Measurements from ENCODE around the gene AGBL1.

Gene AGBL1

GRCh38 chr15:86701611-86701963 is 621.9 kb downstream of the AGBL1 start:
- no peak for DNase-seq (ENCODE audit: low read depth, low spot score)
- no peak overlapping the region for H3K4me3 ChIP-seq (ENCODE audit: low read length)

GRCh38 chr15:86706813-86707212 is 627.1 kb downstream of the AGBL1 start:
- no peak overlapping the region for H3K4me3 ChIP-seq (ENCODE audit: low read length)
- DNase-seq (ENCODE audit: low read depth, low spot score) = no peak

DNA sequence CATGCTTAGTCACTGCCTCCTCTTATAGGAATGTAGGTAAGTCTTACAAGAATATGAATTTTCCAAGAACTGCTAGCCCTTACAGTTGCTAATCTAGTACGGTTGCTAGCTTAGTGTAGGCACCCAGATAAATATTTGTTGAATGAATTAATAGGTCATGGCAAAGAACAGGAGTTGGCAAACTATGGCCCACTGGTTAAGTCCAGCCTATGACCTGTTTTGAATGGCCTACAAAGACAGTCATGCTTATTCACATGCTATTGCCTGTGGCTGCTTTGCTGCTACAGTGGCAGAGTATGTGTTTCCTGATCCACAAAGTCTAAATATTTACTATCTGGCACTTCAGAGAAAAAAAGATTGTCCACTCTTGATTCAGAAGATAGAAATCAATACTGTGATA is 631.8 kb downstream of the AGBL1 start:
- H3K4me3 ChIP-seq (ENCODE audit: low read length) = no peak overlapping the region
- DNase-seq (ENCODE audit: low read depth, low spot score) = no peak

- no peak overlapping the region for H3K4me3 ChIP-seq (ENCODE audit: low read length)
- no peak for DNase-seq (ENCODE audit: low read depth, low spot score)
Observed at GRCh38 chr15:86714241-86714640, 634.6 kb downstream of the AGBL1 start.

- no peak for DNase-seq (ENCODE audit: low read depth, low spot score)
Observed at GRCh38 chr15:86725628-86726027, 646.0 kb downstream of the AGBL1 start.

DNA sequence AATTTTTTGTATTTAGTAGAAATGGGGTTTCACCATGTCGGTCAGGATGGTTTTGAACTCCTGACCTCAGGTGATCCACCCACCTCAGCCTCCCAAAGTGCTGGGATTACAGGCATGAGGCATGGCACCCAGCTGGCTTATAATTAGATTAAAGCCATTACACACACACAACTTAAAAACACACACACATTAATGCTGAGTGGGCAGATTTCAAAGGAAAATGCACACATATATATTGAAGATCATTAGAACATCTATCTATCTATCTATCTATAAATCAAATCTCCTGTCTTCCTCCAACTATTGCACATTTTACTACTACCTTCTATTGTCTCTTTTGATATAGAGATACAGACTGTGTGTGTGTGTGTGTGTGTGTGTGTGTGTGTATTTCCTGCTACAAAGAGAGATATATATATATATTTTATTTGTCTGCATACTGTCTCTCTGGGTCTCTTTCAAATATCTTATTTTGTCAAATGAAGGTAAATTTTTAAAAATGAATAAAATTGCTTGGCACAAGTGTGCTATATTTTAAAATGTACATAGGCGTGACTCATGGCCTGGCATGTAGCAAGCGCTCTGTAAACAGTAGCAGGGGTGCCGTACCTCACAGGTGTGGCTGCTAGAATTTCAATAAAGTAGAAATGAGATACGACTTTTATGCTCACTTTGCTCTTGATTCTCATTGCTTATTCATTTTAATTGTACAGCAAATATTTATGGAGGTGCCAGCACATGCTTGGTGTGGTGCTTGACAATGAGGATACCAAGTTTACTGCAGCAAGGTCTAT is 655.8 kb downstream of the AGBL1 start:
- DNase-seq (ENCODE audit: low read depth, low spot score) = no peak
- H3K4me3 ChIP-seq (ENCODE audit: low read length) = no peak overlapping the region

More at GRCh38 chr15:86725628-86726027, 646.0 kb downstream of the AGBL1 start:
- no peak overlapping the region for H3K4me3 ChIP-seq (ENCODE audit: low read length)

GRCh38 chr15:86741917-86742316 is 662.2 kb downstream of the AGBL1 start:
- no peak overlapping the region for H3K4me3 ChIP-seq (ENCODE audit: low read length)
- no peak for DNase-seq (ENCODE audit: low read depth, low spot score)

- DNase-seq (ENCODE audit: low read depth, low spot score) = peak; percentile 48
- H3K4me3 ChIP-seq (ENCODE audit: low read length) = no peak overlapping the region
Observed at GRCh38 chr15:86743283-86743903, 663.7 kb downstream of the AGBL1 start.

DNA sequence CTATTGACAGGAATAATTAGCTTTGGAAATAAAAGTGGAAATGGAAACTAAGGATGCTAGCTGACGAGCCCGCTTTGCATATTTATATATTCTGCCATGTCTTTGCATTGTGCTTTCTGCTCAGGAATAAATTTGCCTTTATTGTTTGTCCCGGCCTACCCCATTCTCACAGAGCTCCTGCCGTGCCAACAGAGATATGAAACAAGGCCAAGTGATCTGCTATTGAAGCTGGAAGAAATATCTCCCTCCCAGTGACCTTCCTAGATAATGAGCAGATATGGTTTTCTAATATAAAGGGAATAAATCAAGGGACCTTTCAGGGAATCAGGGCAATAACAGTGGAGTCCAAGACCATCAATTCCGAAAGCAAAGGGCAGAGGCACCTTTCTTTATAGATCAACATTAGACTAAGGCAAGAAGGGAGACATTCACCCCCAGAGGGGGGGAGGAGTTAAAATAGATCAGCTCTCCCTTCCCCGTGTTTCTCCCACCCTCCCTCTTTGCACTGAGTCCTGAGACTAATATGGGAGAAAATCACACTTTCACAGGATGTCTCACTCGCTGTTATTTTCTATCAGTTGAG is 664.6 kb downstream of the AGBL1 start:
- DNase-seq (ENCODE audit: low read depth, low spot score) = no peak
- H3K4me3 ChIP-seq (ENCODE audit: low read length) = no peak overlapping the region

DNA sequence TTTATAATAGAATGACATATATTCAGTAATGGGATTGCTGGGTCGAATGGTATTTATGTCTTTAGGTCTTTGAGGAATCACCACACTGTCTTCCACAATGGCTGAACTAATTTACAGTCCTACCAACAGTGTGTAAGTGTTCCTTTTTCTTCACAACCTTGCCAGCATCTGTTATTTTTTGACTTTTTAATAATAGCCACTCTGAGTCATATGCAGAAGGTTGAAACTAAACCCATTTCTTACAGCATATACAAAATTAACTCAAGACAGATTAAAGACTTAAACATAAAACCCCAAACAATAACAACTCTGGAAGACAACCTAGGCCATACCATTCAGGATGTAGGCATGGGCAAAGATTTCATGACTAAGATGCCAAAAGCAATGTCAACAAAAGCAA is 671.4 kb downstream of the AGBL1 start:
- DNase-seq (ENCODE audit: low read depth, low spot score) = no peak
- H3K4me3 ChIP-seq (ENCODE audit: low read length) = no peak overlapping the region

DNA sequence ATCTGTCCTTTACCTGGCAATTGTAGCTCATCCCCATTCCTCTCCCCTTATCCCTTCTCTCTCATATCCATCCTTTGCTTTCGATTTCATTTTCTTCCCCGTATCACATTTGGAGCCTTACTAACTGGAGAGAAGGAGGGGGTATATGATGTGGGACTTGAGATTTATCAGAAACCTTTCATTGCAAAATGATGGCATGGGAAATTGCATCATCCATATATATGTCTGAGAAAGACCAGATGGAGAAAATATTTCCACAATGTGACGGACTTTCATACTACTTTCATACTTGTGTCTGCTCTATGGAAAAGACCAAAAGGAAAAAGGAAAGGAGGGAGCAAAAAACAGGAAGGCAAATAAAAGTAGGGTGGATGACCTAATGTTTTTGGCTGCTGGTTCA is 675.2 kb downstream of the AGBL1 start:
- DNase-seq (ENCODE audit: low read depth, low spot score) = no peak
- no peak overlapping the region for H3K4me3 ChIP-seq (ENCODE audit: low read length)

- no peak overlapping the region for H3K4me3 ChIP-seq (ENCODE audit: low read length)
- no peak for DNase-seq (ENCODE audit: low read depth, low spot score)
Observed at GRCh38 chr15:86756688-86757087, 677.0 kb downstream of the AGBL1 start.

DNA sequence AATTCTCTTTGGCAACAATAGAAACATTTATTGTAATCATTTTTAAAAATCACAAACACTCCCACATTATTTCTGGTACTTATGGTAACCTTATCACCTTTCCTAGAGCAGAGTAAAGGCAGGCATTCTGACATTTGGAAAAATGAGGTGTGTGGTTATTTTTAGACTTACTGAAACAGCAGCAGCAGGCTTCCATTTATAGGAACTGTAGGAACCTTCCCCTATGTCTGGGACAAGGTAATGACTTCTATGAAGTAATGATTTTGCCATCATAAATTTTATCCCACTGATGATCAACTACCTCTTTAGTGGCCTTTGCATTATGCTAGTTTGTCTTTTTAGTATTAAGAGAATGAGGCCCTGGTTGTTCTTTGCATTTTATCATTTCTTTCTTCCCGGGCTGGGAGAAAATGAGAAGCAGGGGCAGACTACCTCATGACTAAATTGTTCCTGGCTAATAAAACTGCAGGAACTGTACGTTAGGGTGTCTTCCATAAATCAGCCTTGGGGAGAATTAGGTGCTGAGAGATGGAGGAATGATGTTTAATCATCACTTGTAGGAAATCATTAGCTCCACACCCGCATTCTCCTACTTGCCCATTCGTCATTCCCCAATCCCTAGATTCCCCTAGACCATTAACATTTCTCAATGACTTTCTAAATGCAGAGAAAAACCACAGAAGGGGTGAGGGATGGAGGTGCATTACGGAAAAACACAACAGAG is 680.3 kb downstream of the AGBL1 start:
- no peak for DNase-seq (ENCODE audit: low read depth, low spot score)
- no peak overlapping the region for H3K4me3 ChIP-seq (ENCODE audit: low read length)

- DNase-seq (ENCODE audit: low read depth, low spot score) = no peak
- no peak overlapping the region for H3K4me3 ChIP-seq (ENCODE audit: low read length)
Observed at GRCh38 chr15:86762874-86763273, 683.2 kb downstream of the AGBL1 start.

DNA sequence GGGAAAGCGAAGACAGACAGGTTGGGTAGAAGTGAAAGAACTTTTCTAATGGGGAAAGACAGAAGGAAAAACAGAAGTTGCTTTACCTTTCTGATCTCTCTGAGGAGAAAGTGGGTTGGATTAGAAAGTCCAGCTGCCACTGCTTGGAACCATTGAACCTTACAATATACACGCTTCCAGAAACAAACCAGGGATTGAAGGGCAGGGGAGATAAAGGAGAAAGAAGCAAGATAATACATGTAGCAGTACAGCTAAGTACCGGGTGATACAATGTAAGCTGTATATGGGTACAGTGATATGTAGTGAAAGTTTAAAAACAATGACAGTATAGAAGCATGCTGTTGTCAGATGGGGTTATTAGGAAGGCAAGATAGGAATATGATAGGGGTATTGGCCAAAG is 684.4 kb downstream of the AGBL1 start:
- no peak overlapping the region for H3K4me3 ChIP-seq (ENCODE audit: low read length)
- no peak for DNase-seq (ENCODE audit: low read depth, low spot score)

- H3K4me3 ChIP-seq (ENCODE audit: low read length) = no peak overlapping the region
- no peak for DNase-seq (ENCODE audit: low read depth, low spot score)
Observed at GRCh38 chr15:86765281-86765680, 685.6 kb downstream of the AGBL1 start.

DNA sequence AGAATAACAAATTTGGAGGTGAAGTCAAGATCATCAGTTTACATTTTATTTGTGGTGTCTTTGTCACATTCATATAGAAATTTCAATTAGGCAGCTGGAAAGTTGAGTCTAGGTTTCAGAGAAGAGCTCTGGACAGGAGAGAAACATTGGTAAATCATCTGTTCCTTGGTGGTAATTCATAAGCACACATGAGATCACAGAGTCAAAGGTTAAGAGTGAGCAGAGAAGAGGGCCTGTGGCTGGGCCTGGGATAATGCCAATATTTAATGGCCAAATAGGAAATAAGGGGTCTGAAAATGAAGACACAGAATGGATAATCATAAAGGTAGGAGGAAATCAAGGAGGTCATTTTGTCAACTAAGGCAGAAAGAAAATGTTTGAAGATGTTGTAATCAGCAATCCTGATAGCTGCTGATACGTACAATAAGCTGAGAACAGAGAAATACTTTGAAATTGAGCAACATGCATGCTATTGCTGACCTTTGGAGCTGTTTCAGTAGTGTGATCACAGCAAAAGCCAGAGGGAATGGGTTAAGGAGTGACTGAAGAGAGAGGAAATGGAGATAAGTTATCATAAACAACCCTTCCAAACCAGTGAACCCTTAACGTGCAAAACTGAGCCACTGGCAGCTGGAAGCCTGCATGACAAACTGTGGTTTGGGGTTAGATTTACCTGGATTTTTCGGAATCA is 692.8 kb downstream of the AGBL1 start:
- H3K4me3 ChIP-seq (ENCODE audit: low read length) = no peak overlapping the region
- no peak for DNase-seq (ENCODE audit: low read depth, low spot score)

- DNase-seq (ENCODE audit: low read depth, low spot score) = no peak
Observed at GRCh38 chr15:86773736-86774135, 694.1 kb downstream of the AGBL1 start.

GRCh38 chr15:86776145-86776544 is 696.5 kb downstream of the AGBL1 start:
- no peak for DNase-seq (ENCODE audit: low read depth, low spot score)
- H3K4me3 ChIP-seq (ENCODE audit: low read length) = no peak overlapping the region

More at GRCh38 chr15:86773736-86774135, 694.1 kb downstream of the AGBL1 start:
- no peak overlapping the region for H3K4me3 ChIP-seq (ENCODE audit: low read length)

All from Jurkat, Clone E6-1 (cell line).